Adipocyte (in vitro differentiated cells): ENCODE data around the gene DCAF15.

ENCODE experiments used
- DNase-seq: peaks from one replicate; pipeline ENCODE4 v3.0.0-alpha.2; 2015; ENCODE audit warnings: low read depth
- H3K27me3 ChIP-seq: replicated peaks from 2 replicates; pipeline ENCODE4 v1.7.0; 2013; ENCODE audit warnings: mild to moderate bottlenecking, low read length, moderate library complexity; ENCODE audit not compliant: control insufficient read depth, insufficient read depth
- H3K36me3 ChIP-seq: 2 replicates; pipeline ENCODE4 v1.7.0; 2013; ENCODE audit warnings: low read length, mild to moderate bottlenecking, moderate library complexity; ENCODE audit not compliant: control insufficient read depth, insufficient read depth, severe bottlenecking
- H3K4me1 ChIP-seq: 2 replicates; pipeline ENCODE4 v1.7.0; 2013; ENCODE audit warnings: mild to moderate bottlenecking, low read length, moderate library complexity; ENCODE audit not compliant: control insufficient read depth, insufficient read depth
- H3K4me3 ChIP-seq: 2 replicates; pipeline ENCODE4 v1.7.0; 2013; ENCODE audit warnings: mild to moderate bottlenecking, low read length, moderate library complexity
- H3K9ac ChIP-seq: 2 replicates; pipeline ENCODE4 v1.7.0; 2013; ENCODE audit warnings: mild to moderate bottlenecking, low read length, moderate library complexity
- H3K9me3 ChIP-seq: 2 replicates; pipeline ENCODE4 v1.7.0; 2013; ENCODE audit warnings: mild to moderate bottlenecking, low read length, moderate library complexity; ENCODE audit not compliant: control insufficient read depth

Gene DCAF15, protein sequence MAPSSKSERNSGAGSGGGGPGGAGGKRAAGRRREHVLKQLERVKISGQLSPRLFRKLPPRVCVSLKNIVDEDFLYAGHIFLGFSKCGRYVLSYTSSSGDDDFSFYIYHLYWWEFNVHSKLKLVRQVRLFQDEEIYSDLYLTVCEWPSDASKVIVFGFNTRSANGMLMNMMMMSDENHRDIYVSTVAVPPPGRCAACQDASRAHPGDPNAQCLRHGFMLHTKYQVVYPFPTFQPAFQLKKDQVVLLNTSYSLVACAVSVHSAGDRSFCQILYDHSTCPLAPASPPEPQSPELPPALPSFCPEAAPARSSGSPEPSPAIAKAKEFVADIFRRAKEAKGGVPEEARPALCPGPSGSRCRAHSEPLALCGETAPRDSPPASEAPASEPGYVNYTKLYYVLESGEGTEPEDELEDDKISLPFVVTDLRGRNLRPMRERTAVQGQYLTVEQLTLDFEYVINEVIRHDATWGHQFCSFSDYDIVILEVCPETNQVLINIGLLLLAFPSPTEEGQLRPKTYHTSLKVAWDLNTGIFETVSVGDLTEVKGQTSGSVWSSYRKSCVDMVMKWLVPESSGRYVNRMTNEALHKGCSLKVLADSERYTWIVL

DNA sequence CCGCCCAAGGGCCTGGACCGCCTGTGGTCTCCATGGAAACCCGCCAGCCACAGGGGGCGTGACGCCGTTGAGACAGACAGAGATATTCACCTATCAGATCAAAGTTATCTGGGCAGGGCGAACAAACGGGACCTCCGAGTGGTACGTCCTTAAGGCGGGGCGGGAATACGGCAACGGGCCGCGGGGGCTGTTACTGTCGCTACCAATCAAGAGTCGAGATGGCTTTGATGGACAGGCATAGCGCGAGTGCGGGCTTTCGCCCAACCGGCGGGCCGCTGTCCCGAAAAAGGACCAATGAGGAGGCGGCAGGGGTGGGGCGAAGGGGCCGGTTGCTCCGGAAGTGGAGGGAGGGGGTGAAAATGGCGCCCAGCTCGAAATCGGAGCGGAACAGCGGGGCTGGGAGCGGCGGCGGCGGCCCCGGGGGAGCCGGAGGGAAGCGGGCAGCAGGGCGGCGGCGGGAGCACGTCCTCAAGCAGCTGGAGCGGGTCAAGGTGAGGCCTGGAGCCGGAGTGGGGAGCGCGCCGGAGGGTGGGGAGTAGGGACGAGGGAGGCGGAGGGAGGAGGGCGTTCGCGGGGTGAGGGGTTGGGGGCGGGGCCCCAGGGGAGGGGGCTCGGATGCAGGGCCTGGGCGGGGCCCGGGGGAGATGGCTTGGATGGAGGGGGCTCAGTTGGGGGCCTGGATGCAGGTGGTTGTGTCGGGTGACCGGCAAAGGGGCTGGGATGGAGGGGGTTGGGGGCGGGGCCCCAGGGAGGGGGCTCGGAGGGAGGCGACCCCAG lies at the start of gene DCAF15:
TSS of gene DCAF15 (plus strand) at position 356 of the 777 bp plus-strand sequence. CDS start at position 360, 4 bp downstream.
- Histone ChIP-seq H3K9ac (peak within 1 kb of the TSS; percentile 80), H3K9me3 (no peaks in the 10 kb centered on the region), H3K27me3 (no peaks in the 10 kb centered on the region), H3K4me3 (peak within 1 kb of the TSS; percentile 85), H3K4me1 (peaks cover 8% of the 10 kb centered on the region), H3K36me3 (peaks cover 24% of the 10 kb centered on the region)
- peak; percentile 100 for DNase-seq

GRCh38 chr19:13902993-13903555 lies 49.2 kb upstream of the DCAF15 start:
- Histone ChIP-seq H3K4me1 (peaks cover 9% of the 10 kb centered on the region), H3K27me3 (no peaks in the 10 kb centered on the region), H3K9me3 (no peaks in the 10 kb centered on the region), H3K9ac (no peak overlapping the region), H3K4me3 (no peak overlapping the region), H3K36me3 (no peaks in the 10 kb centered on the region)
- peak; percentile 26 for DNase-seq

GRCh38 chr19:13905634-13906520 lies 46.4 kb upstream of the DCAF15 start, which contains the start of the genes BRME1 and CC2D1A:
TSS of gene BRME1 (minus strand) at chr19:13906117. CDS start at chr19:13904892, 1,225 bp downstream.
TSS of gene CC2D1A (plus strand) at chr19:13906201. CDS start at chr19:13906442, 241 bp downstream.
- H3K4me3 ChIP-seq: peak within 1 kb of the TSS; percentile 89
- DNase-seq: peak; percentile 96
- peak within 1 kb of the TSS; percentile 90 for H3K9ac ChIP-seq
- H3K36me3 ChIP-seq: peaks cover 2% of the 10 kb centered on the region
- peaks cover 9% of the 10 kb centered on the region for H3K4me1 ChIP-seq
- H3K9me3 ChIP-seq: no peaks in the 10 kb centered on the region
- H3K27me3 ChIP-seq: no peaks in the 10 kb centered on the region

GRCh38 chr19:13906521-13906904 lies 45.8 kb upstream of the DCAF15 start:
- Histone ChIP-seq H3K9me3 (no peaks in the 10 kb centered on the region), H3K4me3 (peak overlapping the region; percentile 89), H3K4me1 (peaks cover 9% of the 10 kb centered on the region), H3K36me3 (peaks cover 3% of the 10 kb centered on the region), H3K9ac (peak overlapping the region; percentile 90), H3K27me3 (no peaks in the 10 kb centered on the region)
- DNase-seq: peak; percentile 31

DNA sequence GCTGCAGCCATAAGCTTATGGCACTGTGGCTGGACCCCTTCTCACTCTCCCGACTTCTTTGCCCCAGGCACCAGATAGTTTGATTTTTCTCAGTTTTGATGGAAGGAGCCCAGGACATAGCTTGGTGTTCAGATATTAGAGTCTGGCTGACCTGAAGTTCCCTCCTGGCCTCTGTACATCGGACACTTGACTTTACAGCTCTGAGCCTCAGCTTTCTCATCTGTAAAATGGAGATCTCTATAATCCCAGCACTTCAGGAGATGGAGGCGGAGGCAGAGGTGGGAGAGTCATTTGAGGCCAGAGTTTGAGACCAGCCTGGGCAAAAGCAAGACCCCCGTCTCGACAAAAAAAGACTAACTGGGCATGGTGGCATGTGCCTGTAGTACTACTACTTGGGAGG lies 45.4 kb upstream of the DCAF15 start:
- peaks cover 9% of the 10 kb centered on the region for H3K4me1 ChIP-seq
- H3K9ac ChIP-seq: peak overlapping the region; percentile 90
- DNase-seq: no peak
- peak overlapping the region; percentile 89 for H3K4me3 ChIP-seq
- H3K9me3 ChIP-seq: no peaks in the 10 kb centered on the region
- peaks cover 3% of the 10 kb centered on the region for H3K36me3 ChIP-seq
- H3K27me3 ChIP-seq: no peaks in the 10 kb centered on the region

- H3K4me3 ChIP-seq: no peak overlapping the region
- H3K9me3 ChIP-seq: no peaks in the 10 kb centered on the region
- H3K36me3 ChIP-seq: peaks cover 16% of the 10 kb centered on the region
- H3K27me3 ChIP-seq: no peaks in the 10 kb centered on the region
- no peak for DNase-seq
- H3K9ac ChIP-seq: no peak overlapping the region
- H3K4me1 ChIP-seq: peaks cover 9% of the 10 kb centered on the region
Measured at GRCh38 chr19:13908674-13909073, 43.6 kb upstream of the DCAF15 start.

DNA sequence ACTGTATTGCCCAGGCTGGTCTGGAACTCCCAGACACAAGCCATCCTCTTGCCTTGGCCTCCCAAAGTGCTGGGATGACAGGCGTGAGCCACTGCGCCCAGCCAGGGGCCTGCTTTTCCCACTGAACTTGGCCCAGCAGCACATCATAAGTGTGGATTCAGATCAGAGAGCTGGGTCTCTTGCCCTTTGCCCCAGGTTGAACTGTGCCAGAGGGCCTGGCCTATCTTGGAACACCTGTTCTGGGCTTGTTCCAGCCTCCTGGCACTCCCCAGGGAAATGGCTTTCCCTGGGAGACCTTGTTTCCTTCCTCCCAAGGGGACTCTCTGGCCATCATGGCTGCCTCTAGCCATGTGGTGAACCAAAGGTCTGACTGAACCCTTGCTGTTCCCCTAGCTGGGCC lies 42.9 kb upstream of the DCAF15 start:
- H3K27me3 ChIP-seq: no peaks in the 10 kb centered on the region
- H3K36me3 ChIP-seq: peaks cover 18% of the 10 kb centered on the region
- no peak overlapping the region for H3K4me3 ChIP-seq
- DNase-seq: no peak
- no peaks in the 10 kb centered on the region for H3K9me3 ChIP-seq
- H3K4me1 ChIP-seq: peaks cover 9% of the 10 kb centered on the region
- H3K9ac ChIP-seq: no peak overlapping the region

- Histone ChIP-seq H3K9ac (no peak overlapping the region), H3K36me3 (peaks cover 33% of the 10 kb centered on the region), H3K4me3 (no peak overlapping the region), H3K4me1 (no peaks in the 10 kb centered on the region), H3K9me3 (no peaks in the 10 kb centered on the region), H3K27me3 (no peaks in the 10 kb centered on the region)
- DNase-seq: no peak
Measured at GRCh38 chr19:13913352-13913751, 39.0 kb upstream of the DCAF15 start.

DNA sequence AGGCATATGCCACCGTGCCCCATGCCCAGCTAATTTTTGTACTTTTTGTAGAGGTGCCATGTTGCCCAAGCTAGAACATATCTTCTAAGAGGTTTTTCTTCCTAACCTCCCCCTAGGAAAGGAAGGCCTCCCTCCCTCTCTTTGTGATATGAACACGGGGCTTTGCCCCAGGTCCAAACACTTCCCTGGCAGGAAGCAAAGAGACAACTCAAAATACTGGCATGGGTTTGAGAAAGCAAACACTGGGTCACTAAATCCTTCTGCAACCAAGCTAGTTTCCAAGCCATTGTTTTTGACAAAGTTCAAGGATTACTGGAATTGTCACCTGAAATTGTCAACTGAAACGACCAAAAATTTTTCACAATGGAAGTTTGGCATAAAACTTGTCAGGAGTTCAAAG lies 37.5 kb upstream of the DCAF15 start:
- peaks cover 33% of the 10 kb centered on the region for H3K36me3 ChIP-seq
- no peak for DNase-seq
- no peak overlapping the region for H3K9ac ChIP-seq

DNA sequence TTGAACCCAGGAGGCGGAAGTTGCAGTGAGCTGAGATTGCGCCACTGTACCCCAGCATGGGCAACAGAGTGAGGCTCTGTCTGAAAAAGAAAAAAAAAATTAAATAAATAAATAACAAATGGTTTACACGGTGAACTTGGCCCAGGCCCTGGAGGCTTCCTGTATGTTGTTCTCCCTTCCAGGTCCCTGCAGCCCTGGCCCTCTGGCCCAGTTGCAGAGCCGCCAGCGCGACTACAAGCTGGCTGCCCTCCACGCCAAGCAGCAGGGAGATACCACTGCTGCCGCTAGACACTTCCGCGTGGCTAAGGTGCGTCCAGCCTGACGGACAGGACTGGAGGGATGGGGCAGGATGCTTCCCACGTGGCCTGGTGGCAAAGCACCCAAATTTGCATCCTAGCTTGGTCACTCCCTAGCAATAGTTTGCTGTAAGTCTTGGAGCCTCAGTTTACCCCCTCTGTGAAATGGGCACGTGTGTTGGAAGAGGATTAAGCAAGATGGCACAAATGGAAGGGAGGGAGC lies 34.4 kb upstream of the DCAF15 start:
- Histone ChIP-seq H3K9ac (no peak overlapping the region), H3K4me1 (no peaks in the 10 kb centered on the region), H3K9me3 (no peaks in the 10 kb centered on the region), H3K4me3 (no peak overlapping the region), H3K36me3 (peaks cover 47% of the 10 kb centered on the region), H3K27me3 (no peaks in the 10 kb centered on the region)
- no peak for DNase-seq

More for the DNA sequence above, 37.5 kb upstream of the DCAF15 start:
- no peaks in the 10 kb centered on the region for H3K4me1 ChIP-seq
- no peak overlapping the region for H3K4me3 ChIP-seq
- no peaks in the 10 kb centered on the region for H3K9me3 ChIP-seq
- no peaks in the 10 kb centered on the region for H3K27me3 ChIP-seq
